Activated CD4-positive, alpha-beta T cell treated with anti-CD3 and anti-CD28 coated beads, Interleukin-2, amount 50 U/mL, for 4 hours (primary cell): Measurements from ENCODE around the gene IL12RB1.

Experiments used
- DNase-seq, 2 experiments: peaks; one replicate each; pipeline ENCODE4 v3.0.0-alpha.2; 2020

The IL12RB1 gene

GRCh38 chr19:18086590-18087138 lies at the start of gene IL12RB1:
IL12RB1 (minus strand) TSS chr19:18086934; CDS start chr19:18086823, 111 bp downstream.
- peak; percentile 42 to 47 for DNase-seq

DNA sequence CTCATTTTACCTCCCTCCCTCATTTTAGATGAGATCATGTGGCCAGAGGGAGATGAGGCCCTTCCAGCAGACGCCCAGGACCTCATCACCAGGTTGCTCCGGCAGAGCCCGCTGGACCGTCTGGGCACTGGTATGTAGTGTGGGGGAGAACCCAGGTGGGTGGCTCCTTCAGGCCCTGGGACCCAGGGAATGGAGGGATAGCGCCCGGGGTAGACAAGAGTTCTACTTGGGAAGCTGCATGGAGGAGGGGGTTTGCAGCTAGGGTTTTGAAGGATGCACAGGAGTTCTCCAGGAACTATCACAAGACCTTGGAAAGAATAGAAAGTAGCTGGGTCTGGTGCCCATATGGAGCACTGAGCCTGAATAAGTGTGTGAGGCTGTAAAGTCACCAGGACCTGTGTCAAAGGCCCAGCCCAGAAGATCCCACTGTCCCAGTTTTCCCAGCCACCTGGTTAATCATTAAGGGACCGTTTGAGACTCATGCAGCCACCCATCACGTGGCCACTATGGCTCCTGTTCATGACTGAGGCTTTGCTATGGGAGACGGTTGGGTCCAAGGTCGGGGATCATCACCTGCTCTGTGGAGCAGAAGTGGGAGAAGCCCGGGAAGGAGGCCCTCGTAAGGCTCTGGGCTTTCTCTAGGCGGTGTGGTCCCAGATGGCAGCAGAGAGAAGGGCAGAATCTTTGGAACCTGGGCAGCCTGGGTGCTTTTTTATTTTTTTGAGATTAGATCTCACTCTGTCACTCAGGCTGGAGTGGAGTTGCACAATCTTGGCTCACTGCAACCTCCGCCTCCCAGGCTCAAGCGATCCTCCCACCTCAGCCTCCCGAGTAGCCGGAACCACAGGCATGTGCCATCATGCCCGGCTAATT lies 49.2 kb upstream of the IL12RB1 start:
- no peak for DNase-seq

- DNase-seq = no peak
Observed at GRCh38 chr19:18131841-18132596, 45.3 kb upstream of the IL12RB1 start.

GRCh38 chr19:18130523-18131242 lies 43.9 kb upstream of the IL12RB1 start:
- no peak for DNase-seq

GRCh38 chr19:18128805-18129204 lies 42.1 kb upstream of the IL12RB1 start:
- DNase-seq = no peak

GRCh38 chr19:18128044-18128443 lies 41.3 kb upstream of the IL12RB1 start:
- no peak for DNase-seq

GRCh38 chr19:18126097-18126496 lies 39.4 kb upstream of the IL12RB1 start:
- no peak for DNase-seq

- no peak for DNase-seq
Observed at GRCh38 chr19:18123819-18124218, 37.1 kb upstream of the IL12RB1 start.

- no peak for DNase-seq
Observed at GRCh38 chr19:18122860-18123795, 36.4 kb upstream of the IL12RB1 start.

DNA sequence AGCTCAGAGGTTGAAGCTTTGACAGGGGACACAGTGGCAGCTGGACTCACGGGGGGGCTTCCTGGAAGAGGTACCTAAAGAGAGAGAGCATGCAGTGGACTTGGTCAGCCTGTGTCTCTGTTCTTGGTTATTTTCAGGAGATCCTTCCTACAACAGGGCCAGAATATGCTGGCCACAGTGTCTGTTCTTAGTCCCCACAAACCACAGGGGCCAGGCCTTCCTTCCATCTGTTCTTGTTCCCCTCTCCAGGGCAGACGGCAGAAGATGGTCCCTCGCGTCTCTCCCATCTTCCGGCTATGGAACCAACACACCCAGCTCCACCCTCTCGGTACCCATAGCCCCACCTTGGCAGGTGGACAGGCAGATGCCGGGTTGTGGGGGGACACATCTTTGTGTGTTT lies 35.7 kb upstream of the IL12RB1 start:
- DNase-seq = no peak

- DNase-seq = no peak
Observed at GRCh38 chr19:18121166-18121565, 34.4 kb upstream of the IL12RB1 start.

- DNase-seq = no peak
Observed at GRCh38 chr19:18120127-18120526, 33.4 kb upstream of the IL12RB1 start.

DNA sequence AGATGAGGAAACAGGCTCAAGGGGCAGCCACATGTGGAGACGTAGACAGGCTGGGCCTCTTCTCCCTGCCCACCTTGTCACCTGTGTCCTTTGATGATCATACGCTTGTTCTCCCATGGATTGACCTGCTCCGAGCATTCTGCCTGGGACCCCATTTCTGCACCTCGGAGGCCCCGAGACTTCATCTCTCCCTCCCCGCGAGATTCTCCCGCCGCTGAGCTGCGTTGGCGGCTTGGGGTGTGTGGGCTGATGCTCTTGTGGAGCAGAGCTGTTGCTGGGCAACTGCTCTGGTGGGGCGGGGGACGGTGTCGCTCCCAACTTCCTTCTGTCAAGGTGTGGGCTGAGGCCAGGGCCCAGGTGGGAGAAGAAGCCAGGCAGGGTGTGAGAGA lies 33.0 kb upstream of the IL12RB1 start:
- DNase-seq = peak; percentile 66 to 71

- peak; percentile 31 to 45 for DNase-seq
Observed at GRCh38 chr19:18119013-18119716, 32.4 kb upstream of the IL12RB1 start.

DNA sequence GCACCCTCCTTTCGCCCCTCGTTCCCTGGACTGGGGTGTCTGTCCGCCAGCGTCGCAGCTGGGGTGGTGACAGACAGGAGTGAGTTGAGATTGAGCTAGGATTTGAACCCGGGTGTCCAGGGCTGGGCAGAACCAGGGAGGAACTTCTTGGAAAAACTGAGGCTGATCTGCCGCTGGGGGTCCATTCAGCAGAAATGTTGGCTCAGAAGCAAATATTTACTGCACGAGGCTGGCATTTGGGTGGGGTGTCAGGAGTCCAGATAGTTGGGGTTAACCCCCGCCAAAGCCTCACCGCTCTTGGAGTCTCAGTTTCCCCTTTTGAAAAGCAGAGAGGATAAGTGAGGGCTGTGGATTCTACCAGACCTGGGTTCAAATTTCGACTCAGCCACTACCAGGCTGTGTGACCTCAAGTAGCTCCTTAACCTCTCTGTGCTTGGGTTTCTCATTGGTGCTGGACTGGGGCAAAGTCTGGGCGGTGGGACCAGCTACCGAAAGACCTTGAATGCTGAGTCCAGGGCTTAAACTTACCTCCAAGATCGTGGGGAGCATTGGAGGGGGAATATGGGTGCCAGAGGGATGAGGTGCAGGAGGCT lies 31.8 kb upstream of the IL12RB1 start:
- no peak for DNase-seq

DNA sequence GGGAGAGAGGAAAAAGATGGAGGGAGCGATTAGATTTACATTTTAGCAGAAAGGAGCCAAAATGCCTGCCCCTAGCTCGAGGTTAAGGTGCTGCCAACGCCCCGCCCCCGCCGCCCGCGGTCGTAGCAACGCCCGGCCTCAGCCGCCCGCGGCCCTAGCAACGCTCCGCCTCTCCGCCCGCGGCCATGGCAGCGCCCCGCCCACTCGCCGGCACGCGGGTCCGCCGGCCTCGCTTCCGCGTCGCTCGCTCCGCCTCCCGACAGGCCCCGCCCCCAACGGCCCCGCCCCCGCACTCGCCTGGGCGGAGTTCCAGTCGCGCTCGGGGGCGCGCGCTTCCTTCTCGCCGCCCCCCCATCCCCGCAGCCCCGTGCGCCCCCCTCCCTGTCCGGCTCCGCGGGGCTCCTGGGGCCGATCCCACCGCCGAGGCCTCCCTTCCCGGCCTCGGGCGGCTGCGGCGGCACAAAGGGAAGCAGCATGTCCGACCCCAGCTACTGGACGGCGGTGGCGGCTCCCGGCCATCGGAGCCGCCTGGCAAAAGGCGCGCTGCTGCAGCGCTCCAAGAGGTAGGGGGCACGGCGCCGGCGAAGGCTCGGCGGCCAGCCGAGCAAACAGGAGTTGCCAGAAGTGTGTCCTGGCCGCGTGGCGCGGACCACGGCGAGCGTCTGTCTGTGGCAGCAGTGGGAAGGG lies 31.1 kb upstream of the IL12RB1 start:
- peak; percentile 92 for DNase-seq

- no peak for DNase-seq
Observed at GRCh38 chr19:18117364-18117691, 30.6 kb upstream of the IL12RB1 start.

DNA sequence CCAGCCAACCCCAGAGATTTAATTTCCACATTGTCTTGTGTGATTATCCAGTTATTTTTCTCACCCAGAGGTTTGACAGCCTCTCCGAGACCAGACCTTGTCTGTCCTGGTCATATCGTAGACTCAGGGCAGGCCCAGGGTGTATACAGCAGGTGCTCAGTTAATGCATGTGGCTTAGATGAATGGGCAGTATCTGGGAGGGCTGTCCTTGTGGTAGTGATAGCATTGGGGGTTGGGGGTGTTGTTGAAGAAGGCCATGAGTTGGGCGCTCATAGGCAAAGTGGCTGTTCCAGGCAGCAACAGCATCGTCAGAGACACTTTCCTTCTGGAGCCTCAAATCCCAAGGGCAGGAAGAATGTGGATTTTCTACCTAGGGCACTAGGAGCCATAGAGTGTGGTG lies 27.7 kb upstream of the IL12RB1 start:
- DNase-seq = no peak

DNA sequence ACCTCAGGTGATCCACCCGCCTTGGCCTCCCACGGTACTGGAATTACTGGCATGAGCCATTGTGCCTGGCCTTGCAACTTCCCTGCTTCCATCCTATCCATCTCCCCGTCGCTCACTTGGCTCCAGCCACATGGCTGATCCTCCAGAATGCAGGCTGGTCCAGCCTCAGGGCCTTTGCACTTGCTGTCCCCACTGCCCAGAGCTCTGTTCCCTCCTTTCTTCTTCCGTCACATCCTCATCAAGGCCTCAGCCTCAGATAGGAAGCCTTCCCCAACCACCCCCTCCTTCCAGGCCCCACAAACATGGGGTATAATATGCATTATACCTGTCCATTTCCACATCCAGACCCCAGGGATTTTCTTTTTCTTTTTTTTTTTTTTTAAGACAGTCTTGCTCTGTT lies 27.1 kb upstream of the IL12RB1 start:
- DNase-seq = no peak

DNA sequence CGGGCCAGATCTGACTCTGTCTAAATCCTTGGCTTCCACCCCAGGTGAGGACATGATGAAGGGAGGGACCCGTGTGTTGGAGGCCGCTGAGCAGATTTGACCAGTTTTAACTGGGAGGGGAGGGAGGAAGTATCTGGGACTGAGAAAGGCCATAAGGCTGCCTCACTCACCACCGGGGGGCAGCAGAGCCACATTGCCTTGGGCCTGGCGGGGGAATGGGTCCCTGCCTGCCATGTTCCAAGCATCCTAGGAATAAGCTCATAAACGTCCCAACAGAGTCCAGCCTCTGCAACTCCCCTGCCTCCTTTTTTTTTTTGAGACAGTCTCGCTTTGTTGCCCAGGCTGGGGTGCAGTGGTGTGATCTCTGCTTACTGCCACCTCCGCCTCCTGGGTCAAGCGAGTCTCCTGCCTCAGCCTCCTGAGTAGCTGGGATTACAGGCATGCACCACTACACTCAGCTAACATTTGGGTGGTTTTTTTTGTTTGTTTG lies 26.3 kb upstream of the IL12RB1 start:
- DNase-seq = peak; percentile 75 to 80
